Mesodermal cell (in vitro differentiated cells): Measurements from ENCODE around the gene TBP. TPM values are rescaled to one million over a fixed set of nuclear protein-coding genes. Genes with fewer than 3 reads are reported as not detected.
"Not testable (repeated sequence)": the region's sequence is repeated elsewhere in the genome, so short reads cannot be mapped to it uniquely, and the experiment has no call there.

Source experiments
- H3K27ac ChIP-seq: 2 replicates; pipeline ENCODE4 v1.7.0; 2013; ENCODE audit warnings: mild to moderate bottlenecking, low read depth, low read length, moderate library complexity; ENCODE audit not compliant: severe bottlenecking
- H3K36me3 ChIP-seq: 2 replicates; pipeline ENCODE4 v1.7.1; 2013; ENCODE audit warnings: mild to moderate bottlenecking, low read length, moderate library complexity; ENCODE audit not compliant: control insufficient read depth, insufficient read depth
- H3K4me1 ChIP-seq: one replicate; pipeline ENCODE4 v1.7.1; 2013; ENCODE audit warnings: mild to moderate bottlenecking, low read length; ENCODE audit not compliant: insufficient read depth, control insufficient read depth, poor library complexity, severe bottlenecking
- H3K4me3 ChIP-seq: 2 replicates; pipeline ENCODE4 v1.7.0; 2013; ENCODE audit warnings: low read length, control low read depth, mild to moderate bottlenecking; ENCODE audit not compliant: insufficient read depth, poor library complexity, severe bottlenecking; ENCODE audit errors: extremely low read depth
- H3K9me3 ChIP-seq: 2 replicates; pipeline ENCODE4 v1.7.1; 2013; ENCODE audit warnings: mild to moderate bottlenecking, low read length, moderate library complexity; ENCODE audit not compliant: control insufficient read depth
- WGBS, 2 experiments: methylation state at CpG; one replicate each; pipeline ENCODE4 v1.1.5; 2013; ENCODE audit warnings: missing lambda C conversion rate in 2 of 2; ENCODE audit not compliant: insufficient coverage in 2 of 2; 5-methylcytosine and 5-hydroxymethylcytosine counted together
- polyA plus RNA-seq, 2 experiments: library from polyadenylated mRNA; stranded (reverse); fragments of 50-300 nt; gene quantifications; one replicate each; pipeline ENCODE4 v1.2.3, GENCODE V29; 2013

TBP gene
- polyA plus RNA-seq (2013, experiment 1 of 2) = 16.7 TPM
- polyA plus RNA-seq (2013, experiment 2 of 2) = 17.6 TPM

- H3K4me1 ChIP-seq = peaks cover 3% of the 10 kb centered on the region
- WGBS, 2 experiments = 0% methylated on average over 44 to 45 of the region's 51 CpGs
- no peaks in the 10 kb centered on the region for H3K9me3 ChIP-seq
- peaks cover 32% of the 10 kb centered on the region for H3K36me3 ChIP-seq
- H3K27ac ChIP-seq = peak within 1 kb of the TSS; percentile 98
- peak within 1 kb of the TSS; percentile 94 for H3K4me3 ChIP-seq
Observed at GRCh38 chr6:170554013-170554795, at the start of gene TBP. TBP (plus strand) TSS chr6:170554369; CDS start chr6:170557030, 2,661 bp downstream.

GRCh38 chr6:170504479-170504878, 49.7 kb upstream of the TBP start:
- H3K36me3 ChIP-seq = no peaks in the 10 kb centered on the region
- 85 to 92% methylated on average over 2 to 4 of the region's 4 CpGs for WGBS, 2 experiments
- H3K9me3 ChIP-seq = no peaks in the 10 kb centered on the region
- no peaks in the 10 kb centered on the region for H3K4me1 ChIP-seq
- no peak overlapping the region for H3K27ac ChIP-seq
- no peak overlapping the region for H3K4me3 ChIP-seq

- Histone ChIP-seq H3K4me3 (no peak overlapping the region), H3K36me3 (no peaks in the 10 kb centered on the region), H3K27ac (no peak overlapping the region), H3K4me1 (no peaks in the 10 kb centered on the region), H3K9me3 (no peaks in the 10 kb centered on the region)
- 84 to 90% methylated on average over 8 of the region's 9 CpGs for WGBS, 2 experiments
Observed at GRCh38 chr6:170505306-170505705, 48.9 kb upstream of the TBP start.

GRCh38 chr6:170506446-170506845, 47.7 kb upstream of the TBP start:
- H3K36me3 ChIP-seq = no peaks in the 10 kb centered on the region
- no peaks in the 10 kb centered on the region for H3K9me3 ChIP-seq
- no peak overlapping the region for H3K27ac ChIP-seq
- 89 to 96% methylated on average over 4 of the region's 4 CpGs for WGBS, 2 experiments
- H3K4me1 ChIP-seq = no peaks in the 10 kb centered on the region
- H3K4me3 ChIP-seq = no peak overlapping the region

GRCh38 chr6:170507728-170508127, 46.4 kb upstream of the TBP start:
- WGBS, 2 experiments = 83 to 100% methylated on average over 1 to 2 of the region's 2 CpGs
- H3K36me3 ChIP-seq, H3K27ac ChIP-seq, H3K9me3 ChIP-seq, H3K4me3 ChIP-seq, H3K4me1 ChIP-seq: not testable (repeated sequence)

- H3K27ac ChIP-seq, H3K9me3 ChIP-seq, H3K4me1 ChIP-seq, H3K36me3 ChIP-seq, H3K4me3 ChIP-seq: not testable (repeated sequence)
- WGBS, 2 experiments = no CpG with 5 or more reads among the region's 1 CpG
Observed at GRCh38 chr6:170508275-170508674, 45.9 kb upstream of the TBP start.

GRCh38 chr6:170508892-170509722, 45.1 kb upstream of the TBP start:
- H3K4me1 ChIP-seq, H3K9me3 ChIP-seq, H3K27ac ChIP-seq, H3K4me3 ChIP-seq, H3K36me3 ChIP-seq: not testable (repeated sequence)
- WGBS, 2 experiments = 87% methylated on average over 3 to 4 of the region's 5 CpGs

- H3K4me1 ChIP-seq = no peaks in the 10 kb centered on the region
- WGBS, 2 experiments = 83 to 100% methylated on average over 1 to 2 of the region's 3 CpGs
- H3K36me3 ChIP-seq = no peaks in the 10 kb centered on the region
- no peaks in the 10 kb centered on the region for H3K9me3 ChIP-seq
- H3K27ac ChIP-seq = no peak overlapping the region
- H3K4me3 ChIP-seq = no peak overlapping the region
Observed at GRCh38 chr6:170509723-170510018, 44.5 kb upstream of the TBP start.

GRCh38 chr6:170510631-170511030, 43.5 kb upstream of the TBP start:
- no peaks in the 10 kb centered on the region for H3K36me3 ChIP-seq
- no peak overlapping the region for H3K27ac ChIP-seq
- H3K9me3 ChIP-seq = no peaks in the 10 kb centered on the region
- WGBS, 2 experiments = 94 to 96% methylated on average over 20 of the region's 20 CpGs
- H3K4me1 ChIP-seq = no peaks in the 10 kb centered on the region
- no peak overlapping the region for H3K4me3 ChIP-seq

GRCh38 chr6:170512249-170512648, 41.9 kb upstream of the TBP start:
- Histone ChIP-seq H3K4me1 (no peaks in the 10 kb centered on the region), H3K4me3 (no peak overlapping the region), H3K9me3 (no peaks in the 10 kb centered on the region), H3K36me3 (no peaks in the 10 kb centered on the region), H3K27ac (no peak overlapping the region)
- WGBS, 2 experiments = 89 to 100% methylated on average over 1 of the region's 4 CpGs

GRCh38 chr6:170514908-170515307, 39.3 kb upstream of the TBP start:
- no peak overlapping the region for H3K4me3 ChIP-seq
- no CpG with 5 or more reads among the region's 1 CpG for WGBS, 2 experiments
- H3K9me3 ChIP-seq = no peaks in the 10 kb centered on the region
- no peak overlapping the region for H3K27ac ChIP-seq
- H3K36me3 ChIP-seq = no peaks in the 10 kb centered on the region
- H3K4me1 ChIP-seq = no peaks in the 10 kb centered on the region
